H1 (cell line): Measurements from ENCODE around the gene TMEM135.

Experiments used
- ATF3 ChIP-seq: IDR thresholded peaks from 2 replicates; pipeline ENCODE4 v1.6.1; 2011; ENCODE audit warnings: low read depth, mild to moderate bottlenecking, low read length; ENCODE audit not compliant: insufficient read depth
- CEBPB ChIP-seq: IDR thresholded peaks from 2 replicates; pipeline ENCODE4 v1.6.1; 2012; ENCODE audit warnings: low read depth, low read length
- CTCF ChIP-seq, 3 experiments: IDR thresholded peaks; 1 replicate in 2 of 3; 2 replicates in 1 of 3; pipeline versions ENCODE4 v1.5.1 to v1.6.1; 2011; ENCODE audit warnings: low read length in 3 of 3, mild to moderate bottlenecking in 3 of 3, inconsistent platforms in 2 of 3, low read depth in 1 of 3, moderate library complexity in 1 of 3; ENCODE audit not compliant: insufficient read depth in 1 of 3; ENCODE audit errors: control extremely low read depth in 1 of 3
- EGR1 ChIP-seq: IDR thresholded peaks from 2 replicates; pipeline ENCODE4 v1.6.1; 2011; ENCODE audit warnings: low read depth, low read length, borderline replicate concordance
- EP300 ChIP-seq, 2 experiments: IDR thresholded peaks; 1 replicate in 1 of 2; 2 replicates in 1 of 2; pipeline ENCODE4 v1.6.1; 2011 to 2012; ENCODE audit warnings: low read depth in 2 of 2, low read length in 2 of 2, mild to moderate bottlenecking in 2 of 2, borderline replicate concordance in 1 of 2, inconsistent platforms in 1 of 2, moderate library complexity in 1 of 2
- GABPA ChIP-seq: IDR thresholded peaks from 2 replicates; pipeline ENCODE4 v1.6.1; 2011; ENCODE audit warnings: mild to moderate bottlenecking, low read length, moderate library complexity, borderline replicate concordance; ENCODE audit not compliant: insufficient read depth
- JUND ChIP-seq: IDR thresholded peaks from 2 replicates; pipeline ENCODE4 v1.6.1; 2011; ENCODE audit warnings: mild to moderate bottlenecking, improper control_type of control experiment, low read length
- KDM1A ChIP-seq: fragments of 200-600, 300-600 bp; sonication (generic); IDR thresholded peaks from 2 replicates; pipeline ENCODE4 v1.7.1; 2016; ENCODE audit warnings: mild to moderate bottlenecking, low read length, borderline replicate concordance
- POLR2A ChIP-seq, 2 experiments: IDR thresholded peaks; 1 replicate in 1 of 2; 2 replicates in 1 of 2; pipeline ENCODE4 v1.6.1; 2011; ENCODE audit warnings: low read depth in 2 of 2, low read length in 2 of 2, mild to moderate bottlenecking in 2 of 2; ENCODE audit errors: control extremely low read depth in 1 of 2
- RAD21 ChIP-seq, 2 experiments: IDR thresholded peaks in 1 of 2; conservative IDR thresholded peaks in 1 of 2; 2 replicates each; pipeline ENCODE4 v1.6.1; 2011; ENCODE audit warnings: low read depth in 2 of 2, low read length in 2 of 2, improper control_type of control experiment in 1 of 2, inconsistent platforms in 1 of 2, mild to moderate bottlenecking in 1 of 2, moderate library complexity in 1 of 2
- SIRT6 ChIP-seq: IDR thresholded peaks from one replicate; pipeline ENCODE4 v1.7.1; 2012; ENCODE audit warnings: low read length, inconsistent platforms
- SRF ChIP-seq: IDR thresholded peaks from 2 replicates; pipeline ENCODE4 v1.6.1; 2011; ENCODE audit warnings: mild to moderate bottlenecking, low read depth, low read length, moderate library complexity
- TF ChIP-seq, protein P1 (sequence below): IDR thresholded peaks from 2 replicates; pipeline ENCODE4 v1.6.1; 2012; ENCODE audit warnings: low read length, inconsistent platforms

- TF ChIP-seq CTCF (IDR thresholded peaks at IDR 0.05; ENCODE audit: control extremely low read depth in 1 of 3, insufficient read depth in 1 of 3, low read depth in 1 of 3, low read length in 3 of 3) (no peak), EGR1 (no peak), EP300 (IDR thresholded peaks at IDR 0.05; ENCODE audit: borderline replicate concordance in 1 of 2, low read depth in 2 of 2, low read length in 2 of 2) (no peak), SIRT6 (no peak), GABPA (no peak), CEBPB (no peak), RAD21 (IDR thresholded peaks at IDR 0.05 in 1 of 2, conservative IDR thresholded peaks at IDR 0.05 in 1 of 2; ENCODE audit: low read depth in 2 of 2, low read length in 2 of 2) (no peak), SRF (no peak), KDM1A (no peak), ATF3 (no peak), JUND (no peak), POLR2A (IDR thresholded peaks at IDR 0.05; ENCODE audit: control extremely low read depth in 1 of 2, low read depth in 2 of 2, low read length in 2 of 2) (no peak)
- TF ChIP-seq, protein P1, sequence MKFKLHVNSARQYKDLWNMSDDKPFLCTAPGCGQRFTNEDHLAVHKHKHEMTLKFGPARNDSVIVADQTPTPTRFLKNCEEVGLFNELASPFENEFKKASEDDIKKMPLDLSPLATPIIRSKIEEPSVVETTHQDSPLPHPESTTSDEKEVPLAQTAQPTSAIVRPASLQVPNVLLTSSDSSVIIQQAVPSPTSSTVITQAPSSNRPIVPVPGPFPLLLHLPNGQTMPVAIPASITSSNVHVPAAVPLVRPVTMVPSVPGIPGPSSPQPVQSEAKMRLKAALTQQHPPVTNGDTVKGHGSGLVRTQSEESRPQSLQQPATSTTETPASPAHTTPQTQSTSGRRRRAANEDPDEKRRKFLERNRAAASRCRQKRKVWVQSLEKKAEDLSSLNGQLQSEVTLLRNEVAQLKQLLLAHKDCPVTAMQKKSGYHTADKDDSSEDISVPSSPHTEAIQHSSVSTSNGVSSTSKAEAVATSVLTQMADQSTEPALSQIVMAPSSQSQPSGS, result no peak
Measured at GRCh38 chr11:87265132-87265531, 227.4 kb downstream of the TMEM135 start.
